OCI-M1 (cell line): ENCODE measurements around the gene ROR1.

Experiments
- DNase-seq: peaks from one replicate; lab custom pipeline; 2025; lab: John Stamatoyannopoulos, UW

The ROR1 gene

DNA sequence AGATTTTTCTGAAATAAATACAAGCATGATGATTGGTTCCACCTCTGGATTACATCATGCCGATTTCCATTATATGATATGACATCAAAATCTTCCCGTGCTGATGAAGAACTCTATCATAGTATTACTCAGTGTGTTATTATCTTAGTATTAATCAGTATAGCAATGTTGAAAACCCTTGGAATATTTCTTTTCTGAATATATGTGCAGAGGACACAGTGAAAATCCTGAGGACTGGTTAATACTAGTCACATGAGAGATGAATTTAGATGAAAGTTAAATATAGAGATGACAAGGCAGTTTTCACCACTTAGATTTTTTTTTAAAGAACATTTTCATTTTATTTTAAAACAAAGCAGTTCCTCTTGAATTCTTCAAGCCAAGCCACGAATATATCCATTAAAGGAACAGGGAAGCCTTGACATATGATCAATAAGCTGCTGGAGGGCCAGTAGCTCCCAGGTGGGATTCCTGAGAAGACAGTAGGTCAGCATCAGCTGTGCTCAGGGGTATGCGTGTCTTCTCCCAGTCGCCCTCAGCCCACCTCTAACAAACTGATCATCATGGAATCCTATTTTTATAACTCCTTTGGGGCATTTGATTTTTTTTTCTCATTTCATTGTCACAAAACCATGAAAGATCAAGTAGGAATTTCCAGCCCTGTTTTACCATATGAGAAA, 373.4 kb downstream of the ROR1 start:
- no peak for DNase-seq

DNA sequence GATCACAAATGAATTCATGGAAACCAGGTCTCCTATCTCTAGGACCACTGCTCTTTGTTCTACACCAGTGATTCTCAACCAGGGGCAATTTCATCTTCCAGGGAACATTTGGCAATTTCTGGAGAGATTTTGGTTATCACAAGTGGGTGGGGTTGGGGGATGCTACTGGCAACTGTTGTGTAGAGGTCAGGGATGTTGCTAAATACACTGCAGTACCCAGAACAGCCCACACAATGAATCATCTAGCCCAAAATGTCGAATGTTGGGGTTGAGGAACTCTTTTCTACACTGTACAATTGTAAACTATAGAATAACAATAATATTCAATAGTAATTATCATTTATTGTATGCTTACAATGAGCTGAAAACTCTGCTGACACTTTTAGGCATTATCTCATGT, 373.9 kb downstream of the ROR1 start:
- DNase-seq, result no peak

DNA sequence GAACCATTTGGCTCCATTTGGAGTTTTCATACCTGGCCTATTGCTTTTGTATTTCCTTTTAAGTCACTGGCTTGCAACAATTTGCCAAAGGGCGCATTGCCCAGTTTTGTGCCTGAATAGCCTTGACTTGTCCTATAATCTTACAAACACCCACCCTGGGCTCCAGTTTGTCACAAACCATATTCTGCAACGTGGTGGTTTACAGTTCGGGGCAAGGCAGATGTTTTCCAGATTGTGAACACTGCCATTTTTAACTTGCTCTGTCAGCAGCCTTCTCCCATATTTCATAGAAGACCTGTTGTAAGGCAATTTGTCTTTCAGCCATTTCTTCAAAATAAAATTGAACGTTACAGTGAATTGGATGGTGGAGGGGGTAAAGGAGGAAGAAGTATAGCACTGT, 376.4 kb downstream of the ROR1 start:
- no peak for DNase-seq

DNA sequence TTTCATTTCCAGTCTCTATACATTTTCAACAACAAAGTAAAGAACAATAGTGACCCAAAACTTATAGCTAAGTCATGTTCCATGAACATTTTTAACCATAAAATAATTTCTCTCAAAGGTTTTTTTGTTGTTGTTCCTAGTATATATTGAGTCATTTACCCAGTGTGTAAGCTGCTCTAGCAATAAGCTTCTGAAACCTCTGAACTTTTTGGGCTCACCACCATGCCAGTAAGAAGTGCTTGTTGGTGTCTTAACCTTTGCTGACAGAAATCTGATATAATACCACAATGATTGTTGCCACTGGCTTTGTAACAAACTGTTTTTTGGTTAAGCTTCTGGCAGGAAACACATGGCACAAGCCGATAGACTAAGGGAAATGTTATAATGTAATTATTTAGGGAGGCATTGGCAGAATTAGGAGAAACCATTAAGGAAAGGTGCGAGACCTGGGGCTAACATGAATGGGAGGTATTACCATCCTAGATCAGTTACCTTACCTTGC, 377.0 kb downstream of the ROR1 start:
- no peak for DNase-seq

DNA sequence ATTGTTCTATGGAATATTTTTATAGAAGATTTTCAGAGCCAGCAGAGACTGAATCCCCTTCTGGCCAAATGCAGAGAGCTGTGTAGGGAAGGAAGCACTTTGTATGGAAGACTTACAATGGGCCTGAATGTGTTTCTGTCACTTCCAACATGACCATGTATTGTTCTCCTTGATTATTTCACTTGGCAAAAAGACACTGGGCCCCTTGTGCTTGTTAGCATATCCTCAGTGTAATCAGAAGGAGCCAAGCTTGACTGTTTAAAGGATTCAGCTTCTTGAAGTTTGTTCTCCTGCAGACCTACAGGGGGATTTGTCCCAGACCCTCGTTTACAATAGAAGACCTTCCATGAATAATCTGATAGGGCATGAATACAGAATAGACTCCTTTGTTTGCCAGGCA, 381.5 kb downstream of the ROR1 start:
- no peak for DNase-seq

DNA sequence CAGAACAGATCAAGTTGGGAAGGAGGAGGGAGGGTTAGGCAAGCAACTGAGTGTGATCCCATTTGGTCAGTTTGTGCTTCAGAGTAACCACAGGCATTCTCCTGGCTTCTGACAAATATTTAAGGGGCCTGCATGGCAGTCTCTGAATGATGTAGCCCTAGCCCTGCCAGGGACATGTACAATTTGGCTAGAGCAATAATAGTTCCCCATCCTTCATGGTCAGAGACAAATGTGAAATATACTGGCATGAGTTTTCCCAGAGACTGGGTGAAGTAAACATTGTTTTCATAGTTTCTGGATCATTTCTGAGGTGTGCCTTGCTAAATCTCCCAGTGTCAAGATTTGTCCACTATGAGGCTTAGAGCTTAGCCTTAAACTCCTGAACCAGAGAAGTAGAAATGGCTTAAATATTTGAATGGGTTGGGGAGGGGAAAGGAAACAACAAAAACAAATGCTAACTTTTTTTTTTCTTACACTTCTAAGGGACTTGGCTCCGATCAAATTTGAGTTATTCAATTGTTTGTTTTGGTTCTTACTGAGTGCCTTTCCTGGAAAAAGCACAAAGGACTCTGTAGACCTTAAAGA, 387.6 kb downstream of the ROR1 start:
- DNase-seq, result no peak

DNA sequence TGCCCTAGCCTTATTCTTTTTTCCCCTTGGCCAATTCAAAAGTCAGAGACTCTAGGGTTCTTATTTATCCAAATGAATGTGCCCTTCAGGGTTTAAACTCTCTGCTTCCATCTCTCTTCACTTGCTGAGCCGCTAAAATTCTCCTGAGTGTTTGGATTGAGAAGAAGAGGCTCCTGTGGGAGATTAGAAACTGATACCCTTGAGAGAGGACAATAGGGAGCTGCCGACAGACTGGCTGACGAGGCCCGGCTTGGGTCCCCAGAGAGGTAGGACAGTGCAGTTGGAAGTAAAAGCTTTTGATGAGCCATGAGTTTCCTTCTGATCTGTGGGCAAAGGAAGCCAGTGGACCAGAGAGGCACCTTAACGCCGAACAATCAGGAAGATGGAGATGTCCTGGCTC, 388.3 kb downstream of the ROR1 start:
- DNase-seq, result no peak

DNA sequence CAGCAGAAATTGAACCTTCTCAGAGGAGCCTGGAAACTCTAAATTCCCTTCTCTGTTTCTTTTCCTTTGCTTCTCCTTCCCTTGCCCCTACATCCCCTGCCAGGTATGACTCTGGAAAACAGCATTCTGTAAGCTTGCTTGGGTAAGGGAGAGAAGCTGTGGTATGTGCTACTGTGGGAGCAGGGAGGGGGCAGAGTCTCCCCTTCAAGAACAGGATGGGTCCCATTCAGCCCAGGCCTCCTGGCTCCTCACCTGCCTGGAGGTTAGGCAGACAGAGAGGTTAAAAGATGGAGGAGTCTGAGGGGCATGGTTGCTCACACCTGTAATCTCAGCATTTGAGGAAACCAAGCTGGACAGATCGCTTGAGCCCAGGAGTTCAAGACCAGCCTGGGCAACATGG, 389.0 kb downstream of the ROR1 start:
- DNase-seq, result no peak

DNA sequence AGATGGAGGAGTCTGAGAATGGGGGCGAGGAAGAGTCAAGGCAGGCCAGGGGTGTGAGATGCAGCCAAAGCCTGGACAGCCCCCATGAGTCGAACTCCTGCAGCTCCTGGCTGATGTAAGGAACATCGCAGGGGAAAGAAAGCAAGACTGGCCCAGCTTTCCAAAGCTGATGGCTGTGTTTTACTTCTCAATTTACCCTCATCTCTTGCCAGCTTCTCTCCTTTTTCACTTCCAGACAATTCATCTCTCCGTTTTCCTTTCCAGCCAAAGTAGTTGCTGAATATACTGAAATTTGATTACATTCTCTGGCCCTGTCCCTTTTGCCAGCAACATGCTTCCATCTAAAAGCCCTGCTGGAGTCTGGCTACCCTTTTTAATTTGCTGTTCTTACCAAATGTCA, 389.6 kb downstream of the ROR1 start:
- DNase-seq, result no peak

DNA sequence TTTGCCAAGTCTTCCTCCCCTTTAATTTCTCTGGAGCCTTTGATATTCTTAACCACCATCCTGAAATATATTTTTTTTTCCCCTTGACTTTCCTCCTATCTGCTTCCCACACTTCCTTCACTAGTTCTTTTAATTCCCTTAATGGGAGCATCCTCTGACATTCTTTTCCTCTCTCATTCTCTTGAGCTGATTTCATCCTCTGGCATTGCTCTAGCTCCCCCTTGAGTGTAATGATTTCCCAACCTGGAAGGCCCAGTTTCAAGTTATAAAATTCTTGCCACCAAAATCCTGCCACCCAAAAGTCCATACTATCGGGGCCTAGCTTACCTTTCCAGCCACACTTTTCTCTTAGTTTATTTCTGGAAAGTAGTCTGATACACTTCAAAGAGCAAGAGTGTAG, 390.2 kb downstream of the ROR1 start:
- no peak for DNase-seq

DNA sequence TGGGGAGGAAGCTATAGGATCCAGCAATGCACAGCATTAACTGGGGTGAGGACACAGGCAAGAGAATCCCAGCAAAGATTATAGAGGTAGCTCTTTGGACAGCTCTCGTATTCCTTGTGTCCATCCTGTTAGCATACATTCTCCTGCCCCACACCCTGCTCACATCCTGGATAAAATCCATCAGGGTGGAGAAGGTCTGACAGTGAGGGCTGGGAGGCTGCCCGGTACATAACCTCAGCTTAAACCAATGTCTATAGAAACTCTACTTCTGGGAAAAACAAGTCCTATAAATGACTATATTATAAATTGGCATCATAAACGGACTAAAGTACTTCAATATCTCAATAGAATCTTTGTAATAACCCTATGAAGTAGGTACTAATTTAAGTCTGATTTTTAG, 392.8 kb downstream of the ROR1 start:
- no peak for DNase-seq

DNA sequence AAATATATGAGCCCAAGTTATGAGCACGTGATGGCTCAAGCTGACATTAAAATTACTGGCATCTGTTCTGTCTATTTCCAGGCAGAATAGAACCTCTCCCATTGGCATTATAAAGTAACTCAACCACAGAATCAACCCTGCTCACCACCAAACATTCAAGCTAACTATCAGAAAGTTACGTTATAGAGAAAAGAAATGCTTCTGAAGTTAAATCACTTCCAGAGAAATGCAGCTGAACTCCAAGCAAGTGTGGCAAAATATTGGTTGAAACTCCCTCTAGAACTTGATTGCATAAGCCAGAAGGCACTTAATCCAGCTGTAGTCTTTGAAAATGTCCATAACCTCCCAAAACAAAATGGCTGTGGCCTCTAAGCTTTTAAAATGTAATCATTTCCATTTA, 393.4 kb downstream of the ROR1 start:
- no peak for DNase-seq

DNA sequence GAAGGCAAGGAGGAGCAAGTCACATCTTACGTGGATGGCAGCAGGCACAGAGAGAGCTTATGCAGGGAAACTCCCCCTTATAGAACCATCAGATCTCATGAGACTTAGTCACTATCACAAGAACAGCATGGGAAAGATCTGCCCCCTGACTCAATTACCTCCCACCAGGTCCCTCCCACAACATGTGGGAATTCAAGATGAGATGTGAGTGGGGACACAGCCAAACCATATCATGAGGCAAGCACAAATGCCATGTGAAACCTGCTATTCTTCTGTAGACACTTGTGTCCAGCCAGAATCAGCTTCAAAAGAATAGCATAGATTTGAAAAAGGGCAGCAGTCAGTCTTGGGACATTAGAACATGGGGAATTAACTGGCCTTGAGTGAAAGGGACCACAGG, 397.4 kb downstream of the ROR1 start:
- DNase-seq, result no peak

DNA sequence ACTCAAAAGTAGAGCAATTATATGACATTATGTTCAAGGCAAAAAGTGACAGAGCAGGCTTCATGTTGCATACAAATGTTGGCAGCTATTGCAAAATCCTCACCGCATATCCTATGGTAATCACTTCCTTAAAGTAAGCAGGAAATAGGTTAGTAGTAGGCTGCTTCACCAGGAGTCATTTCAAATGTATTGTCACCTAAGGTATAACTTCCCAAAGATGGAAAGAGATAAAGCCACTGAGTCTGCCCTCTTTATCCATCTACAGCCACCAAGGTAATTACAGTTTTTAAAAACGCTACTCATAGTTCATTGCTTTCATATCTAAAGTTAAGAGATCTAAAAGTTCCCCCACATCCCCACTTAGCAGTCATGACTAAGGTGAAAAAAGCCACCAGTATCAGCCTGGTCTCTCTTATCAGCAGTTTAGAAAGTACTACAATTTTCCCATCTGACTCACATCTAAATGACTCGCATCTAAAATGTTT, 398.0 kb downstream of the ROR1 start:
- DNase-seq, result peak; percentile 13

DNA sequence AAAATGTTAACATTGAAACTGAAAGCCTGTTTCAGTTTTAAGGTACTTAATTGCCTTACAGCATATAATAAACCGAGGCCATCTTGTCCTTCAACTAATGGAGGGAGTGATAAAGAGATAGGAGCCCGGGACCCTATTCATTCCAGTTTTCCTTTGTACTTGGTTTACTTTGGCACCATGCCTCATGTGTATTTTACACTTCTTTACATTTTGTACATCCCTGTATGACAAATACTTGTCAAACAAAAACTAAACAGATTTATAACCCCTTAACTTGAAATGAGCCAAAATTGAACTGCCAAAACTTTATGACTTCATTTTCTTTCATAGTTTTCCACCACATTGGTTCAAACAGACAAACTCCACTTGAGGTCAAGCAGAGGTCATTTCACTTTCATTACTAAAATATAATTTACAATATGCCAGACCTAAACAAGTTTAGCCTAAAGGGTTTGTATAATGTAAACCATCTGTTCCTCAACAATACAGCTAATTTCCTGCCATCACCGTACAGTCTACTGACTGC, 398.7 kb downstream of the ROR1 start:
- DNase-seq, result no peak

DNA sequence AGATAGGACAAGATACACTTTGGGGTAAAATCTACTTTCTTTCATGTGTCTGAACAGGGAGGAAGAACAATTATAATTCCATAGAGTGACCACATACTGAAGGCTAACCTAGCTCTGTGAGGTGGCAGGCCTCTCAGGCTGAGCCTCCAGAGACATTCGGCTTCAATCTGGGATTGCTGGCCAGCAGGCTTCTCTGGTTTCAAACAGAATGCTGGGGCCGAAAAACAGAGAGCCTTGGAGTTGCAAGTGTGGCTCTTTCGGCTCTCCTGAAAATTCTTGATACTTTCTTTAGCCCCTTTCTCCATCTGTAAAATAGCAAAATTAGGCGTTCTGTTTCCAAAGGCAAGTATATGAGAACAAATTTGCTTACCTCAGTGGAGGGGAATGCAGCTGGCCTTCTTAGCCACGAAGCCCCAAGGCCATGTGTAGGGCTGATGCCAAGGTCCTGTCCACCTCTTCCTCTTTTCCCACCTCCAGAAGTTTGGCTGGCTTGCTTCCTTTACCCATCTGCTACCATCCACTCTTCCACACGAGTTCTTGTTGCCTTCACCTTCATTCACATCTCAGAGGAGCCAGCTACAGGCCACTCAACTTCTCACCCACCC, 399.6 kb downstream of the ROR1 start:
- DNase-seq, result no peak

DNA sequence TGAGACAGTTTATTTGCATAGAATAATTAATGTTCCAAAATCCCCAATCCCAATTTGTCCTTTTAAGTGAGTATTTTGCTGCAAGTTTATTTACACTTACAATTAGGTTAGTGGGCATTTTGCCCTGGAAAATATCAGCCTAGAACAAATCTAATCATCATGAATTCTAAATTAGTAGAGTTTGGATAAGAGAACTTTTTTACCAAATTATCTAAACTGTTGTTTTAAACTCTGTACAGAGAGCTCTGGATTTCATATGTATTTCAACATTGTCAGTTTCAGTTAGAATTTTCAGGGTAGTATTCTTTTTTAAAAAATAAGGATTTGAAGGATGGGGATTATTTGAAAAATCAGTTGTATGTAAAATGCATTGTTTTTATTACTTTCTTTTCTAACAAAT, 401.8 kb downstream of the ROR1 start:
- no peak for DNase-seq

DNA sequence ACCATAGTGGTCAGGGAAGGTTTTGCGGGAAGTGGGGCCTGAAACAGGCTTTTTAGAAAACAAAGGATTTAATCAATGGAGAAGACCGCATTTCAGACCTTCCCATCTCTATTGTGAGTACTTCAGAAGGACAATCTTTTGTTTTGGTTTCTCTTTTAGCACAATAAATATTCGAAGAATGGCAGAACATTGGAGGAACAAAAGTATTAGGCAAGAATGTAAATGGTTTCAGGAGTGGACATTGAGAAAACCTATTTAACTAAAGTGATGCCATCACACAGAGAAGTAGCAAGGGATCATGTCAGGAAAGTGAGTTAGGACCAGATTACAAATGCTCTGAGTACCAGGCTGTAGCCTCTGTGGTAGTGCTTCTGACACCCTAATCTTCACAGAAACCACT, 402.8 kb downstream of the ROR1 start:
- DNase-seq, result peak; percentile 1

DNA sequence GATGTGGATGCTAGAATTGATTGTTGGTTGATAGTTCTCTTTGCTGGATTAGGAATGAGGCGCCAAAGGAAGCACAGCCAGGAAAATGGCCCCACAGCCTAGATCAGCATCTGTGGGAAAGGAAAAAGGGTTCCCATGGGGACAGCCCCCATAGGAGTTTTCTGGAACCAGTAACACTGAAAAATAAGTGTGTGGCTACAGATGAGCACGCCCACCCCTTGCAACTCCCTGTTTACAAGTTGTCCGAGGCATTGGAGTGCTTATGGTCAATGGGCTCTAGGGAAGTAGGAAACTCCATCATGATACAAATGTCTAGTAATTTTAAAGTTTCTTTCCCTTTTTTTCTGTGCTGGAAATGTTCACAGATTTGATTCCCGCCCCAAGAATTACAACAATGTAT, 405.8 kb downstream of the ROR1 start:
- no peak for DNase-seq

DNA sequence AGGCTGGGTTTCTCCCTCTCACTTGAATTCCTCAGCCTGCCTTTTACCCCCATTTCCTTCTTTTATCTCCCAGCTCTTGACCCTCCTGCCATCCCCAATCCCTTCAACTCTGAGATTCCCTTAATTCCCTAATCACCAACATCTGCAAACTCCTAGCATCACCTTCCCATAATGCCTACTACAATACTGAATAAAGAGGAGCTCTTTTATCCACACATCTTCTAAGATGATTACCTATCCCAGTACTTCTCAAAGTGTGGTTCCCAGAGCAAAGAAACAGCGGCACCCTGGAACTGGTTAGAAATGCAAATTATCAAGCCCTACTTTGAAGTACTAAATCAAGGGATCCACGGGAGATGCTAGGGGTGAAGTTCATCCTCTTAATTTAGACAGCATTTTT, 408.4 kb downstream of the ROR1 start:
- DNase-seq, result no peak

DNA sequence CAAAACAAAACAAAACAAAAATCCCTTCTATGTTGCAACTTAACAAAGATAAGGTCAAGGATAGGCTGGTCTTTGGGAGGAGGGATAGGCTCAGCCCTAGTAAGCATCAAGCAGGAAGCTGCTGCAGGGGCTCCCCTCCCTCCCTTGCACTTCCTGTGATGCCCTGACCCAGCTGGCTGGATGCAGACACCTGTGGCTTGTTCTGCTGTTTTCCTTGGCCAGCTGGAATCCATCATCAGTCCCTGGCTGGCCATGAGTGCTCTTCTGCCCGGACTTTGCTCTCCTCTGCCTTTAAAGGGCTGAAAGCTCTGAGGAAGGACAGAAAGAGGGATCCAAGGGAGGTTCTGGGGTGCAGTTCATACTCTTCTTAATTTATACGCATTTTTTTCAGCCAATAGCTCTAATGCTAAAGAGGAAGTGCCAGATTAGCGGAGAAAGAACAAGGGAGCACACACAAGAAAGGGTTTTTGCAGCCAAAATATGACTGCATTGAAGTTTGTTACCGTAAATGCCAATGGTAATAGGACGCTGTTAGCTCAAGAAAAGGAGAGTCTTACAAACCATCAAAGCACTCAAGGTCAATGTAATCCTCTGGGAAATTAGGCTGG, 409.7 kb downstream of the ROR1 start:
- DNase-seq, result no peak

DNA sequence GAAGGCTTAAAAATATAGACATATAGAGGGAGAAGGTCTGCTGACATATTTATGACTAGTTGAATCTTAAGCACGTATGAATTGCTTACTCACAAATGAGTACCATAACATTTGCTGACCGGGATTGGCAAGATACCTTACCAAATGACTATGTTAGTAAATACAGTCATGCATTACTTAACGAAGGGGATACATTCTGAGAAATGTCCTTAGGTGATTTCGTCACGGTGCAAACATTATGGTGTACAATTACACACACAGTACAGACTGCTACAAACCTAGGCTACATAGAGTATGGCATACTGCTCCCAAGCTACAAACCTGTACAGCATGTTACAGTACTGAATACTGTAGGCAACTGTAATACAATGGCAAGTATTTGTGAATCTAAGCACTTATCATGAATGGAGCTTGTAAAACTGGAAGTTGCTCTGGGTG, 410.2 kb downstream of the ROR1 start:
- no peak for DNase-seq
